NOMO-1 treated with dmso at 0.1 percent for 144 hours (cell line): ENCODE data around the gene PRDM15.

Source experiments
- DNase-seq: peaks from one replicate; lab custom pipeline; 2025; ENCODE audit not compliant: unreplicated experiment; lab: John Stamatoyannopoulos, UW

PRDM15 gene

DNA sequence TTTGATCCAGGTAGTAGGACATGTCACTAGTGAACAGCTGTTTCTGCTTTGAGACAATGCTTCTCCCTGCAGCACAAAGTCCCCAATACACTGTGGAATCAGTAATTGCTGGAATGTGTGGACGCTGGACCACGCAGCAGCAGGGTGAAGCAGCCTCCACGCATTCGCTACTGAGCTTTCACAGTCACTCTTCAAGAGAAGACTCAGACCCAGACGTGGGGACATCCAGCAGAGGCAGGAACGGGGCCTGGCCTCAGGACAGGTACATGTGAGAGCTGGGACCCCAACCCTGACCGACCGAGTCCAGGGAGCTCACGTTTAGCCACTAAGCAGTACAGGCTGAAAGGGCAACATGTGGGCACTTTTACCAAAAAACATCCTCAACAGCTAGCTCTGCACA is 34.1 kb upstream of the PRDM15 start:
- no peak for DNase-seq

DNA sequence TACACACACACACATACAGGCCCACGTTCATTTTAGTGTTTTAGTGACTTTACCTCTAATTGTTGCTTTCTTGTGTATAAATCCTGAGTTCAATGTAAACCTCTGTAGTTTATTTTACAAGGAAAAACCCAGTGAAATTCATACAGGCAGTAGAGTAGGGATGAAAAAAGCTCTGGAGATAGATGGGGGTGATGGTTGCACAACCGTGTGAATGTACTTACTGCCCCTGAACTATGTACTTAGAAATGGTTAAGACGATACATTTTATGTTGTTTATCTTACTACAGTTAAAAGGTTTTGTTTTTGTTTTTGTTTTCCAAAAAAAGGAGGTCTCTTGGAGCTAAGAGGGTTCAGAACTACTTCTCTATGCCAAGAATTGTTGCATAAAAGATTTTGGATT is 29.7 kb upstream of the PRDM15 start:
- DNase-seq: no peak

DNA sequence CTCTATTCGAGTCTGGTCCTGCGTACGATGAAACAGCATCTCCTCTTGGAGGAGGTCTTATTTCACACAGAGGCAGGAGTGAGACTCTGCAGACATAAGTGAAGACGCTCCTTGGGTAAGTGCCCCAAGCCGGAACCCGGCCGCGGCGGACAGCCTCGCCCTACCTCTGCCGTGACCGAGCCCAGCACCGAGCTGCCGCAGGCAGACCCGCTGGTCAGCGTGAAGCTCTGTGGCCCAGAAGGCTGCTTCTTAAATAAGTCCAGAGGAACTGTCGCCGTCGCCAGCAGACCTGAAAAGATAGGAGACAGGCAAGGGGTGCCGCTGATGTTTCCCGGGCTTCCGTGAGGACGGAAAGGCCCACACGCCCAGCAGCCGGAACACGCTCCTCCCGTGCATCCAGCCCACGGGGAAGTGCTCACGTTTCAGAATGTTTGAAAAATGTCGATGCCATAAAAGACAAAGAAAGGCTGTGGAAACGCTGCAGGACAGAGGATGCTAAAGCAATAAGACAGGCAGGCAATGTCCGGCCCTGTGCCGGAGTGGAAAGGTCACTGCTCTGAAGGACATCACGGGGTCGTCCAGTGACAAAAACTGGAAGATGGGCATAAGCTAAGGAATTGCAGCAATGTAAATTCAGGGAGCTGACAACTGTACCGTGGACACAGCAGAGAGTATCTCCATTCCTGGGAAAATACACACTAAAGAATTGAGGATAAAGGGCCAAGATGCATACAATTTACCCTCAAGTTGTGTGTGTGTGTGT is 28.5 kb upstream of the PRDM15 start:
- no peak for DNase-seq

GRCh38 chr21:41906770-41907169 is 27.6 kb upstream of the PRDM15 start:
- DNase-seq: no peak

DNA sequence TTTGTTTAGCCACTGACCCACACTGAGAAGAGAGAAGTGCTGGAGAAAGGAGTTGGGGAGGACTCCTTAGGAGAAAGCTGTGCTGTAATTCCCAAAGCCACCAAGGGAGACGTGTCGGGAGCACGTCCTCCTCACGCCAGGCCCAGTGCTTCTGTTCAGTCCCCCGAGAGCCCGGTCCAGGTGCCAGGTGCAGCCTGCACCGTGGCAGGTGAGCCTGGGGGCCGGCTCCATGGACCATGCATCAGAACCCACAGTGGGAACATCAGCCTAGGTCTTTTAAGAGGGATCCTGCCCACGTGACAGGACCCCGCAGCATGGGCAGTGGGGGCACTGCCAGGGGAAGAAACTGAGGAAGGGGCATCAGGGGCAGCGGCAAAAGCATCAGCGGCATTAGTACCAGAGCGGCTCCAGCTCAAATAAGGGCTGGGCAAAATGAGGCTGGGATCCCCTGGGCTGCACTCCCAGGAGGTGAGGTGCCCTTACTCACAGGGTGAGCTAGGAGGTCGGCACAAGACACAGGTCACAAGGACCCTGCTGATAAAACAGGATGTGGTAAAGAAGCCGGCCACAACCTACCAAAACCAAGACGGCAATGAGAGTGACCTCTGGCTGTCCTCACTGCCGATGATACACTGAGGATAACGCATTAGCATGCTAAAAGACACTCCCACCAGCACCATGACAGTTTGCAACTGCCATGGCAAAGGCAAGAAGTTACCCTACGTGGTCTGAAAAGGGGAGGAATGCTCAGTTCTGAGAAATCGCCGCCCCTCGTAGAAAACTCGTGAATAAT is 24.6 kb upstream of the PRDM15 start:
- DNase-seq: no peak

- no peak for DNase-seq
These were observed 23.8 kb upstream of the PRDM15 start for GRCh38 chr21:41902946-41903345.

DNA sequence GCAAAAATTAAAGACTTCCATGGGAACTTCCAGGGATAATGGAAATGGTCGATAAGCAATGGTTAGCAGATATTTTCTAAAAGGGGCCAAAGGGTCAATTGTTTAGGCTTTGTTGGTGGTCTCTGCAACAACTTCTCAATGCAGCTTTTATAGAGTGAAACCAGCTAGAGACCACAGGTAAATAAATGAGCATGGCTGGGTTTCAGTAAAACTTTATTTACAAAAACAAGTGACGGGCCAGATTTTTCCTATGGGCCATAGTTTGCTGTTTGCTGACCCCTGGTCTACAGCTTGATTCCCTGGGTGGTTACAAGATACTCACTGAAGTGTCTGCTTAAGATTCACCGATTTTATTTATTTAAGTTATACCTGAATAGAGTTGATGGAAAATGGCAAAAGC is 22.6 kb upstream of the PRDM15 start:
- no peak for DNase-seq

DNA sequence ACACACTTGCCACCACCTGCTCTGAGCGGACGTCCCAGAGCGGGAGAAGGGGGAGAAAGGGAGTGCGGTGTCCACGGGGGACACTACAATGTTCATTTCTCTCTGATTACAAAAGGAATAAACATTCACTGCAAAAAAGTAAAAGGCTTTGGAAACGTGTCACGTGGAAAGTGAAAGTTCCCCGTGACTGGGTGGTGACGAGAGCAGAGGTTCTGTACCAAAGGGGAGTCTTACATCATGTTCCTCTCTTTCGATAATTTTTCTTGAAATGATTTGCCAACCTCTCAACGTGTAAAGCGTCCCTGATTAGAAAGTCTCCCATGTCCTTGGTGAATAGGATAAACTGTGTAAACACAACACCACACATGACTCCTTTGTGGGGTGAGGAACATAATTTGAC is 22.0 kb upstream of the PRDM15 start:
- DNase-seq: no peak

GRCh38 chr21:41900401-41900800 is 21.3 kb upstream of the PRDM15 start:
- DNase-seq: no peak

DNA sequence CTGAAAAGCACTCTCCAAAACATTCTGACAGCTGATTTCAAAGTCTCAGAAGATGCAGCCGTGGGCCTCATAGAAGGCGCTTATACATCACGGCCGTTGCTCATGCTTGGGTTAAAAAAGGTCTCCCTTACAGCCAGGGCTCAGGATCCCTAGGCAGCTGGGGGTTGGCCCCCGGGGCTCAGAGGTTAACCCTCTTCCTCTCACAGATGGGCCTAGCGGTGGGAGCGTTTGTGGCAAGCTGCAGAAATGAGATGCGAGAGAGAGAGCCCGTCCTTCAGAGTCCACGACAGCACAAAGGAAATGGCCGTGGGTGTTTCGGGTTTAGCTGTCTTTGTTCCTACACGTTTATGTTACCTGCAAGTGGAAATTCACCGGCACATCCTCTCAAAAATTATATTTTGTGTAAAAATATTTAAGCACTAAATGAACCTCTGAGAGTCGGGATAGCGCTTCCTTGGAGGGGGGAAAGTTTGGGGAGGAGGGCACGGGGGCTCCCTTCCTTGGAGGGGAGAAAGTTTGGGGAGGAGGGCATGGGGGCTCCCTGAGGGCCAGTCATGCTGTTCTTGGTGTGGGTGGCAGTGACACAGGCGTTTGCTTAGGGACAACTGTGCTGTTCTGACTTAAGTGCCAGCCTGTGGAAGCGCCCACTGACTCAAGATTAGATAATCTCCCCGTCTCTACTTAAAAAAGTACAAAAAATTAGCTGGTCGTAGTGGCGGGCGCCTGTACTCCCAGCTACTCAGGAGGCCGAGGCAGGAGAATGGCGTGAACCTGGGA is 20.5 kb upstream of the PRDM15 start:
- DNase-seq: no peak

GRCh38 chr21:41898998-41899397 is 19.9 kb upstream of the PRDM15 start:
- DNase-seq: no peak

- DNase-seq: no peak
These were observed 18.6 kb upstream of the PRDM15 start for GRCh38 chr21:41897700-41898099.

GRCh38 chr21:41897047-41897669 is 18.0 kb upstream of the PRDM15 start:
- no peak for DNase-seq

GRCh38 chr21:41895643-41896493 is 16.7 kb upstream of the PRDM15 start:
- DNase-seq: no peak

DNA sequence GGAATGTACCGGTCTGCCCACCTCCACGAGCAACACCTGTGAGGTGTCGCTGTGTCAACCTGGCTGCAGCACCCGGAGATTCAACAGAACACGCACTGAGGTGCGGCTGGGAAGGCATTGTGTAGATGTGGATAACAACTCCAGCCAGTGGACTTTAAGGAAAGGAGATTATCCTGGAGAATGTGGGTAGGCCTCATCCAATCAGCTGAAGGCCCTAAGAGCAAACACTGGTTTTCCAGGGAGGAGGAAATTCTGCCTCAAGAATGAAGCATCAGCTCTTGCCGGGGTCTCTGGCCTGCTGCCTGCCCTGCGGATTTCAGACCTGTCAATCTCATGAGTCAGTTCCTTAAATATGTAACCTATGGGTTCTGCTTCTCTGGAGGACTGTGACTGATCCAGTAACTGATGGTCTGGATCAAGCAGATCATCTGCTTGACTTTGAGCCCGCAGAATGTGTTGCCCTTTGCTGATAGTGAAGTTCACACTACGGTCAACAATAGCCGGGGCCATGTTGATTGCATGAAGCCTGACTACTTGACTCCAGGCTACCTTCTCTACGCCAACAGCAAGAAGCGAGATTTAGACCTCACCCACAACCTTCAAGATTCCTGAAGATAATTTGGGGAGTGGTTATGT is 15.9 kb upstream of the PRDM15 start:
- no peak for DNase-seq

- DNase-seq: no peak
These were observed 15.4 kb upstream of the PRDM15 start for GRCh38 chr21:41894511-41894910.

DNA sequence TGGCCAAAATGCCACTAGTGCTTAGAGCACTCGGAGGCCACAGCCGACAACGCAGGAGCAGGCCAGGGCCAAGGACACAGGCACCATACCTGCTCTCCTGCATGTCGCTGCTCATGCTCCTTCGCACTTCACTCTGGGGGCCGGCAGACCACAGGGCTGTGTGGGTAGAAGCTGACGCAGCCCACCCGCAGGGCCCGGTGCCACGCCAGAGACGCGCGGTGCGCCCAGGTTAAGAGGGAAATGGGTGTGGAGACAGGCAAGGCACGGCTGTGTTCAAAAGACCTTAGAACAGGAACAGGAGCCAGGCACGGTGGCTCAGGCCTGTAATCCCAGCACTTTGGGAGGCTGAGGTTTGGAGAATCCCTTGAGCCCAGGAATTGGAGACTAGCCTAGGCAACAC is 13.6 kb upstream of the PRDM15 start:
- no peak for DNase-seq

- no peak for DNase-seq
These were observed 12.0 kb upstream of the PRDM15 start for GRCh38 chr21:41891132-41891531.

- DNase-seq: no peak
These were observed 11.2 kb upstream of the PRDM15 start for GRCh38 chr21:41890355-41890754.
